ENCODE data around the gene CNKSR2. TPM values are rescaled to one million over a fixed set of nuclear protein-coding genes. Genes with fewer than 3 reads are reported as not detected.

CNKSR2 gene
- total RNA-seq, result 10 to 100 TPM in 1 of 2 donors, 1 to 10 TPM in 1; 3.4 to 41.4 TPM
- under 1 TPM; 0.74 to 0.79 TPM for polyA plus RNA-seq
- long read RNA-seq, donor 1, result 0 reads
- long read RNA-seq, donor 2, result 0 reads
- long read RNA-seq, donor 3, result 0 reads
- long read RNA-seq, donor 4, result 0 reads
- long read RNA-seq, donor 5, full-length matches to known transcripts, result 1 of 1 reads
- long read RNA-seq, donor 5, partial matches to known transcripts, result 0 of 1 reads
- long read RNA-seq, donor 5, other reads (novel, unspliced or antisense), result 0 of 1 reads

DNA sequence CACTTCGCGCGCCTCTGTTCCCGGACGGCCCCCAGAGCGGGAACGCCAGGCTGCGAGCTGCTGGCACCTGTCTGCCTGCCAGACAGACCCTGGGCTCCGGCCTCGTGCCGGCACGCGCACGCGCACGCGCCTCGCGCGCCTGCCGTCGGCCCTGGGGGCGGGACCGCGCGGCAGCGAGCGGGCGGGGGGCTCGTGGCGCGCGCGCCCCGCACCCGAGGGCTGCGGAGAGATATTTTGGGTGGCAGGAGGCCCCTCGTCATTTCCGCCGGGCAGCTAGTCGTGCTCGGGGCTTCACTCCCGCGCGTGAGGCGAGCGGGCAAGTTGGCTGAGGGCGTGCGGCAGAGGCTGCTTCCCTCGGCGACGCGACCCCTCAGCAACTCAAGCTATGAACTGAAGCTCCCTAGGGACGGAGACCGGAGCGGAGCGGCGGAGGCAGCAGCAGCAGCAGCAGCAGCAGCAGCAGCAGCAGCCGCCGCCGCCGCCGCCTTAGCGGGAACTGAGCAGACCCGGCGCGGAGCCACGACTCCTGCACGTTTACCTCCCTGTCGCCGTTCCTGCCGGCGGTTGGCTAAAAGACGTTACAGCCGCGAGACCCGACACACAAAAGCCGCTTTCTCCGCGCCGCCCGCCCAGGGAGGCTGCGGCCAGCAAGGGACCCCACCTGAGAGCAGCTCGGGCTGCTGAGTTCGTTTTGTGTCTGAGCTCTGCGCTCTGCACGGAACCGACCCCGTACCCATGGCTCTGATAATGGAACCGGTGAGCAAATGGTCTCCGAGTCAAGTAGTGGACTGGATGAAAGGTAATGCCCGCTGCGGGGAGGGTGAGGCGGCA lies at the start of gene CNKSR2:
Gene CNKSR2 (plus strand): TSS at position 256 of the 831 bp plus-strand sequence. CDS start 480 bp downstream, at position 736.
- peak within 1 kb of the TSS in 1 of 2 donors; percentile 31 for H3K27ac ChIP-seq (ENCODE audit: low read depth in 1 of 2, low read length in 1 of 2)
- peak within 1 kb of the TSS in 1 of 2 donors; percentile 32 for H3K9ac ChIP-seq (ENCODE audit: insufficient read depth in 1 of 2, low read length in 2 of 2)
- TF ChIP-seq, protein P1, sequence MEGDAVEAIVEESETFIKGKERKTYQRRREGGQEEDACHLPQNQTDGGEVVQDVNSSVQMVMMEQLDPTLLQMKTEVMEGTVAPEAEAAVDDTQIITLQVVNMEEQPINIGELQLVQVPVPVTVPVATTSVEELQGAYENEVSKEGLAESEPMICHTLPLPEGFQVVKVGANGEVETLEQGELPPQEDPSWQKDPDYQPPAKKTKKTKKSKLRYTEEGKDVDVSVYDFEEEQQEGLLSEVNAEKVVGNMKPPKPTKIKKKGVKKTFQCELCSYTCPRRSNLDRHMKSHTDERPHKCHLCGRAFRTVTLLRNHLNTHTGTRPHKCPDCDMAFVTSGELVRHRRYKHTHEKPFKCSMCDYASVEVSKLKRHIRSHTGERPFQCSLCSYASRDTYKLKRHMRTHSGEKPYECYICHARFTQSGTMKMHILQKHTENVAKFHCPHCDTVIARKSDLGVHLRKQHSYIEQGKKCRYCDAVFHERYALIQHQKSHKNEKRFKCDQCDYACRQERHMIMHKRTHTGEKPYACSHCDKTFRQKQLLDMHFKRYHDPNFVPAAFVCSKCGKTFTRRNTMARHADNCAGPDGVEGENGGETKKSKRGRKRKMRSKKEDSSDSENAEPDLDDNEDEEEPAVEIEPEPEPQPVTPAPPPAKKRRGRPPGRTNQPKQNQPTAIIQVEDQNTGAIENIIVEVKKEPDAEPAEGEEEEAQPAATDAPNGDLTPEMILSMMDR (IDR thresholded peaks at IDR 0.05; ENCODE audit: control extremely low read depth, extremely low read depth), result no peak
- peak; percentile 61 to 75 (median 74) for DNase-seq
- WGBS, 2 donors, result 0 to 38% methylated on average over 19 to 94 of the region's 94 CpGs
- H3K36me3 ChIP-seq (ENCODE audit: control insufficient read depth in 4 of 4, insufficient read depth in 4 of 4, low read length in 4 of 4), result no peaks in the 10 kb centered on the region
- peak within 1 kb of the TSS; percentile 17 for H3K4me3 ChIP-seq
- peak; percentile 60 for ATAC-seq (ENCODE audit: insufficient read depth, low FRiP score)
- peaks cover 0 to 10% (median 3%) of the 10 kb centered on the region in 3 donors for H3K27me3 ChIP-seq (ENCODE audit: control insufficient read depth in 3 of 3, insufficient read depth in 3 of 3, low read length in 2 of 3)
- H3K9me3 ChIP-seq (ENCODE audit: control insufficient read depth in 4 of 4, insufficient read depth in 3 of 4, low read length in 3 of 4), result peaks cover 0 to 6% (median 0%) of the 10 kb centered on the region in 4 donors
- peaks cover 0 to 6% (median 0%) of the 10 kb centered on the region in 5 donors for H3K4me1 ChIP-seq (ENCODE audit: control insufficient read depth in 5 of 5, insufficient read depth in 5 of 5, low read length in 5 of 5)

DNA sequence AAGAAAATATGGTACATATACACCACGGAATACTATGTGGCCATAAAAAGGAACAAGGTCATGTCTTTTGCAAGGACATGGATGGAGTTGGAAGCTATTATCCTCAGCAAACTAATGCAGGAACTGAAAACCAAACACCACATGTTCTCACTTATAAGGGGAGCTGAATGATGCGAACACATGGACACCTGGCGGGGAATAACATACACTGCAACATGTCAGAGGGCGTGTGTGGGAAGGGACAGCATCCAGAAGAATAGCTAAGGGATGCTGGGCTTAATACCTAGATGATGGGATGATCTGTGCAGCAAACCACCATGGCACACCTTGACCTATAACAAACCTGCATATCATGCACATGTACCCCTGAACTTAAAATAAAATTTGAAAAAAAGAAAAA lies 19.5 kb upstream of the CNKSR2 start:
- H3K9ac ChIP-seq (ENCODE audit: insufficient read depth in 1 of 2, low read length in 2 of 2), result no peak overlapping the region
- no peak overlapping the region for H3K27ac ChIP-seq (ENCODE audit: low read depth in 1 of 2, low read length in 1 of 2)
- no peak for ATAC-seq (ENCODE audit: insufficient read depth, low FRiP score)
- no peak for DNase-seq
- TF ChIP-seq, protein P1 (IDR thresholded peaks at IDR 0.05; ENCODE audit: control extremely low read depth, extremely low read depth), result no peak
- no peaks in the 10 kb centered on the region for H3K4me1 ChIP-seq (ENCODE audit: control insufficient read depth in 5 of 5, insufficient read depth in 5 of 5, low read length in 5 of 5)
- H3K36me3 ChIP-seq (ENCODE audit: control insufficient read depth in 4 of 4, insufficient read depth in 4 of 4, low read length in 4 of 4), result no peaks in the 10 kb centered on the region
- no peaks in the 10 kb centered on the region for H3K27me3 ChIP-seq (ENCODE audit: control insufficient read depth in 3 of 3, insufficient read depth in 3 of 3, low read length in 2 of 3)
- no peak overlapping the region for H3K4me3 ChIP-seq
- peaks cover 0 to 7% (median under 1%) of the 10 kb centered on the region in 4 donors for H3K9me3 ChIP-seq (ENCODE audit: control insufficient read depth in 4 of 4, insufficient read depth in 3 of 4, low read length in 3 of 4)
- 78 to 94% methylated on average over 4 of the region's 4 CpGs for WGBS, 2 donors

DNA sequence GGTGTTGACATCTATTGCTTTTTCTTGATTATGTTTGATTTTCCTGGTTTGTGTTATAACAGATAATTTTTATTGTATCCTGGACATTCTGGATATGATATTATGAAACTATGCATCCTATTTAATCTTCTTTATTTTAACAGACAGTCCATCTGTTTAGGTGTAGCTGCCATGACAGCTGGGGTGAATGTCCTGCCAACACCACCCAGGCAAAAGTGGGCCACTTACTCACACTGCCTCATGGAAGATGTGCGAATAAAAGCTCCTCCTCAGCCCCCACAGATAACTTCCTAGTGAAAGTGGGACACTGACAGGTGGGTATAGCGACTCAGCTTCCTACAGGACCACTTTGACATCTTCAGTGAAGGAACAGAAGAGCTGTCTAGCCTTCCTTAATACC lies 18.4 kb upstream of the CNKSR2 start:
- 46 to 63% methylated on average over 2 of the region's 2 CpGs for WGBS, 2 donors

More for the DNA sequence above, 18.4 kb upstream of the CNKSR2 start:
- Histone ChIP-seq H3K9ac (ENCODE audit: insufficient read depth in 1 of 2, low read length in 2 of 2) (no peak overlapping the region), H3K27ac (ENCODE audit: low read depth in 1 of 2, low read length in 1 of 2) (no peak overlapping the region), H3K36me3 (ENCODE audit: control insufficient read depth in 4 of 4, insufficient read depth in 4 of 4, low read length in 4 of 4) (no peaks in the 10 kb centered on the region), H3K9me3 (ENCODE audit: control insufficient read depth in 4 of 4, insufficient read depth in 3 of 4, low read length in 3 of 4) (peaks cover 0 to 4% (median under 1%) of the 10 kb centered on the region in 4 donors), H3K4me3 (no peak overlapping the region), H3K4me1 (ENCODE audit: control insufficient read depth in 5 of 5, insufficient read depth in 5 of 5, low read length in 5 of 5) (no peaks in the 10 kb centered on the region), H3K27me3 (ENCODE audit: control insufficient read depth in 3 of 3, insufficient read depth in 3 of 3, low read length in 2 of 3) (no peaks in the 10 kb centered on the region)
- ATAC-seq (ENCODE audit: insufficient read depth, low FRiP score), result no peak
- TF ChIP-seq, protein P1 (IDR thresholded peaks at IDR 0.05; ENCODE audit: control extremely low read depth, extremely low read depth), result no peak
- DNase-seq, result no peak
